HG02678 (cell line): ENCODE measurements around the gene TTF1.

Experiments
- ATAC-seq: cut with Tn5 transposase; IDR thresholded peaks from one replicate; pipeline ENCODE4 v1.9.1; 2021; ENCODE audit warnings: mild to moderate bottlenecking, moderate library complexity; ENCODE audit not compliant: unreplicated experiment

TTF1 gene

DNA sequence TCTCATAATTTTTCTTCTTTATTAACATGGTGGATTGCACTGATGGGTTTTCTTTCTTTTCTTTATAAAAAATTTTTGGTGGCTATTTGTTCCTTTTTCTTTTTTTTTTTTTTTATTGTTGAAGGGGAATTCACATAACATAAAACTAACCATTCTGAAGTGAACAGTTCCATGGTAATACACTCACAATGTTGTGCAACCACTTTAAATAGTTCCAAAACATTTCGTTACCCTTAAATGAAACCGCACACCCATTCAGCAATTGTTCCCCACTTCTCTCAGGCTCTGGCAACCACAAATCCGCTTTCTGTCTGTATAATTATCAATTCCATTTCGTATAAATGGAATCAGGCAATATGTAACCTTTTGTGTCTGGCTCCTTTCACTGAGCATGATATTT lies 40.2 kb downstream of the TTF1 start:
- ATAC-seq: no peak

DNA sequence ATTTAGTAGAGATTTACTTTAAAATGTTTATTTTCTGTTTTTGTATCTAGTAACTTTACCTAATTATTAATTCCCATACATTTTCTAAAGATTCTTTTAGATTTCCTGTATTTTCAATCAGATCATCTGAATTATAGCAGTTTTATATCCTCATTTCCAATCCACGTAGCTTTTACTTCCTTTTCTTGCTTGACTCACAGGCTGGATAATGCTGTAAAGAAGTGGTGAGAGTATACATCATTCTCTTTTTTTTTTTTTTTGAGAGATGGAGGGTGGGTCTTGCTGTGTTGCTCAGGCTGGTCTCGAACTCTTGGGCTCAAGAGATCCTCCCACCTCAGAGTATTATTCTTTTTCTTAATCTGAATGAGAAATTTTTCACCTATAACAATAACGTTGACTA lies 40.7 kb downstream of the TTF1 start:
- ATAC-seq: no peak

DNA sequence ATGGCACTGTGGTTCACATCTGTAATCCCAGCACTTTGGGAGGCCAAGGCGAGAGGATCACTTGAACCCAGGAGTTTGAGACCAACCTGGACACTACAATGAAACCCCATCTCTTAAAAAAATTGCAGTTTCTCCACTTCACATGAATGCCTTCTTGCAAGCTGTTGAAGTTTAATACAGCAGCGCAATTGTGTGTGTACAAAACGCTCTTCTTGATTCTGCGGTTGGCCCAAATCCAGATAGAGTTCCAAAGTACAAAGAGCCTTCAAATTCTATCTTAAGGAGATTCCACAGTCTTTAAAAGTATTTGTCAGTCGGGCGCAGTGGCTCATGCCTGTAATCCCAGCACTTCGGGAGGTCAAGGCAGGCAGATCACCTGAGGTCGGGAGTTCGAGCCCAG lies 42.6 kb downstream of the TTF1 start:
- ATAC-seq: no peak

DNA sequence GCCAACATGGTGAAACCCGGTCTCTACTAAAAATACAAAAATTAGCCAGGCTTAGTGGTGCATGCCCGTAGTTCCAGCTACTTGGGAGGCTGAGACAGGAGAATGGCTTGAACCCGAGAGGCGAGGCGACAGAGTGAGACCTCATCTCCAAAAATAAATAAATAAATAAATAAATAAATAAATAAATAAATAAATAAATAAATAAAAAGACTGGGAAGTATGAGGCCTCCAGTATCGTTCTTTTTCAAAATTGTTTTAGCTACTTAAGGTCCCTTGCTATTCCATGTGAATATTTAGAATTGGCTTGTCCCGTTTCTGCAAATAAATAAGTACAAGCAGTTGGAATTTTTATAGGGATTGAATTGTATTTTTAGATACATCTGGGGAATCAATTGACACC lies 48.9 kb downstream of the TTF1 start:
- no peak for ATAC-seq

GRCh38 chr9:132356324-132356924 lies 50.2 kb downstream of the TTF1 start:
- no peak for ATAC-seq

- peak; percentile 89 for ATAC-seq
Observed at GRCh38 chr9:132354637-132355355, 51.8 kb downstream of the TTF1 start, which contains the start of gene SETX. SETX (minus strand) TSS chr9:132354986; CDS start chr9:132349428, 5,558 bp downstream.

DNA sequence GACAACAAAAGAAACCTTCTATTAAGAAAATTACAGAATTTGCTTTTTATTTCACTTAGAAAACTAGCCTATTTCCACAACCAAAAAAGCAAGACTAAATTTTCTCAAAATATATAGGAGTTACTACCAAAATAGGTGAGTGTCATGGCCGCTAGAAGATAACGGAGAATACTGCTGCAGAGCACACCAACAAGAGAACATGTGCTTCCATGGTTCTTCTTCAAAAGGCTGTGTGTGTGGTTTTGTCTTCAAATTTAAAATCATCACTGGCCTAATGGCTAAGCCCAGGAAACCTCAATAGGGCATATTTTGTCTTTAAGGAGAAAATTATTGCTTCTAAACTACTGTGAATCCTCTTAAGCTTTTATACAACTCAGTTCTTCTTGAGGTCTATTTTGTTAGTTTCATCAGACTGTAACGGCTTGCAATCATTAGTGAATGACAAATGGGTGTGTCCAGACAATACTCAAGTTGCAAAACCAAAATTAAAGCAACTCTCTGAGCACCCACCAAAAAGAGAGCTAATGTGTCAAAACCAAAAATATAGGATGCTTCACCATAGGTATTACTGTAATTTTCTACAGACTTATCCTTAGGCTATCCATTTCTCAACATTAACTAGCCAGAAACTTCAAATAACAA lies 55.1 kb downstream of the TTF1 start:
- no peak for ATAC-seq

- no peak for ATAC-seq
Observed at GRCh38 chr9:132350861-132351315, 55.8 kb downstream of the TTF1 start.

DNA sequence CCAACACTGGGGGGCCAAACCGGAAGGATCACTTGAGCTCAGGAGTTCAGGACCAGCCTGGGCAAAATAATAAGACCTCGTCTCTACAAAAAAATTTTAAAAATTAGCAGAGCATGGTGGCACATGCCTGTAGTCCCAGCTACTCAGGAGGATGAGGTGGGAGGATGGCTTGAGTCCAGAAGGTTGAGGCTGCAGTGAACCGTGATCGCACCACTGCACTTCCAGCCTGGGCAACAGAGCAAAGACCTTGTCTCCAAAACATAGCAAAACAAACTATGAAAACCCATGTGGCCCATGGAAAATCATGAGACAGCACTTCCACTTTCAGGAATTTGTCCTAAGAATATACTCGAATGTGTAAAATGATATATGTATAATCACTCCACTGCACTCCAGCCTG lies 58.0 kb downstream of the TTF1 start:
- ATAC-seq: no peak

DNA sequence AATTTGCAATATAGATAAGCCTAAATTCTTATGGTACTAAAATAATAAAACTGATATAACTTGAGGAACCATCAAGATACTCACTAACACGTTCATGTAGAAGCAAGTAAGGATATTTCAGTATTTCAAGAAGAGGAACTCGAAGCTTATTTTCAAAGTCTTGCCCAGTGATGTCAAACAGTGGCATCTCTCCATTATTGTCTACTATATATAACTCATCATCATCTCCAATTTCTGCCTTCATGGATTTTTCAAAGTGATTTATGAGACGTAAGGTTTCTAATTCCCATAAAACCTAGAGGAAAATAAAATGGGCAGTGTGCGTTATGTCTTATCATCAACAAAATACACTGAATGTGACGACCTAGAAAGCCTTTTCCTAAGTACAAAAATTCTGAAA lies 60.5 kb downstream of the TTF1 start:
- no peak for ATAC-seq

DNA sequence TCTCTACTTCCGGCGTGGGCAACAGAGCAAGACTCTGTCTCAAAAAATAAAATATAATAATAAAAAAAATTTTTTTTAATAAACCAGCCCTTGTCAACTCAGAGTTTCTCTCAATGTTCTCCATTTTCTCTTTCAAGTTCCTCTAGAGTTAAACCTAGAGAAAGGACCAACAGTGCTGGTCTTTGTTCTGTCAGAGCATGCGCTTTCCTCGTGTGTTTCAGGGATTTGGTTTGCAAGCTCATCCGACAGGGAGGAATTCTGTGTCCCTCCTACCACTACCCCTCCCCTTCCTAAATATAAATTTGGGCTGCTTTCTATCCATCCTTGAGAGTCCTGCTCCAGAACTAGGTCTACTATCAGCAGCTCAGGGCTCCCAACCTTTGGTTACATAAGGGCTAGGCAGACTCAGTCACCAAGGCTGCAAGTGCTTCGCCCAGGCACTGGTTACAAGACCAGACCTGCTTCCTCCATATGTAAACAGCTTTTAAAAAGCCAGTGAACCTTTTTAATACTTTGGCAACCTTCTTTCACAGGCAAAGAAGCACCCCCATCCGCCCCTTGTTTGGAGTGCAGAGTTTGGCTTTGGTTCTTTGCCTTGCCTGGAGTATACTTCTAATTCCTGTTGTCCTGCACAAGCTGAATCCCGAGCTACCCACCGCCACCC lies 65.3 kb downstream of the TTF1 start:
- no peak for ATAC-seq

- no peak for ATAC-seq
Observed at GRCh38 chr9:132334364-132334763, 72.3 kb downstream of the TTF1 start.

DNA sequence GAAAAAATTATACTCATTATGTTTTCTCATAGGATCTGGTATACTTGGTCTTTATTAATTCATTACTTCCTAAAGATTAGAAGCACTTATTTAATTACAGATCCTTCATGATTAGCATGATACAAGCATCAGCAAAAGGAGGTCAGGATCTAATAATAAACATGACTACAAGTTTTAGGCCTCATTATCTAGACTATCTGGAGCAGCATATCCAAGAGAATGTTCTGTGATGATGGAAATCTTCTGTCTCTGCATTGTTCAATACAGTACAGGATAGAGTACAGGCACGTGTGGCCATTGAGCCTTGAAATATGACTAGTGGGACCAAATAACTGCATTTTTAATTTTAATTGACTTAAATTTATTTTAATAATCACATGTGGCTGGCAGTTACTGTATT lies 73.1 kb downstream of the TTF1 start:
- no peak for ATAC-seq

DNA sequence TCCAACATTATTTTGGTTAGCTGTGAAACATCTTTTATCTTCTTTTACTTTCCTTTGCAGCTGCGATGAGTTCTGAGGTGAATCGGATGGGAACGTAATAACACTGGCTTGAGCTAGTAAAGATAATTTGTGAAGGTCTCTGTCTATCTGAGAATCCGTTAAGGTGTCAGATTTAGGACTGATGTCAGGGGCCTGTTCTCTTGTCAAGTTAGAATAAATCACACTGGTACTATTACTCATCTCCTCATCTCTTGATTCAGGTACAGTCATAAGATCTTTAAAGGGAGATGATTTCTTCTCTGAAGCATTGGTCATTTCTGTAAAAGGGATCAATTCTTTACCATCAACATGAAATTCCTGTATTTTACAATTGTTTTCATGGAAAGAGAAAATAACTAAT lies 78.1 kb downstream of the TTF1 start:
- no peak for ATAC-seq

DNA sequence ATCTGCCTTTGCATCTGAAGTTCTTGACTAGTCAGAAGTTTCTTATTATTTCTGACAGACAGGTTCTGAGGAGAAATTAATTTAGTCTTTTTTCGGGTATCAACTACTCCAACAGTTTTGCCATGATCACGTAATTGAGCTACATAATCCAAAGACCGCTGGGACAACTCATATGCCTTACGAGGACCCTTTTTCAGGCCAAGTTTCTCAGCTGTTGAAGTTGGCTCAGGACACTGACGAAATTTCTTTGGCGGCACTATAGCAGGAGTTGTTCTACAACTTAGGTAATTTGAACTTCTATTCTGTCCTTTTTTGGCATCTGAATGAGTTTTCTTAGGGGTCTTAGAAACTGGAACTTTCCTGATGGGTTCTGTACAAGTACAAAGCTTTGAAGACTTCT lies 79.1 kb downstream of the TTF1 start:
- ATAC-seq: no peak
